Mesothelial cell of epicardium (in vitro differentiated cells): ENCODE measurements around the gene ESYT2. TPM values are rescaled to one million over a fixed set of nuclear protein-coding genes. Genes with fewer than 3 reads are reported as not detected.

Experiments used
- DNase-seq, 2 experiments: peaks; one replicate each; pipeline ENCODE4 v3.0.0; 2021; ENCODE audit warnings: low spot score in 2 of 2; ENCODE audit not compliant: unreplicated experiment in 2 of 2
- H3K27ac Mint-ChIP-seq: 2 replicates; pipeline ENCODE4 v1.8.0; 2021; ENCODE audit warnings: mixed read lengths
- H3K27me3 Mint-ChIP-seq: 2 replicates; pipeline ENCODE4 v1.8.0; 2021; ENCODE audit warnings: low read depth, mixed read lengths
- H3K36me3 Mint-ChIP-seq: 2 replicates; pipeline ENCODE4 v1.8.0; 2021; ENCODE audit warnings: mixed read lengths
- H3K4me1 Mint-ChIP-seq: 2 replicates; pipeline ENCODE4 v1.8.0; 2021; ENCODE audit warnings: mixed read lengths
- H3K4me3 Mint-ChIP-seq: 2 replicates; pipeline ENCODE4 v1.8.0; 2021; ENCODE audit warnings: mild to moderate bottlenecking, moderate library complexity, mixed read lengths
- H3K9me3 Mint-ChIP-seq: 2 replicates; pipeline ENCODE4 v1.8.0; 2021; ENCODE audit warnings: mixed read lengths
- total RNA-seq: library from RNA; stranded (reverse); gene quantifications from 3 replicates; pipeline ENCODE4 v1.2.1, GENCODE V29; 2021
- TF ChIP-seq, protein P1 (sequence below): fragments of 200-600 bp; sonication (generic); IDR thresholded peaks from one replicate; pipeline ENCODE4 v1.5.0; 2021; ENCODE audit warnings: antibody characterized with exemption; ENCODE audit not compliant: unreplicated experiment

Gene ESYT2
- total RNA-seq, 1 donor from 2014 or later, result 37.1 TPM

DNA sequence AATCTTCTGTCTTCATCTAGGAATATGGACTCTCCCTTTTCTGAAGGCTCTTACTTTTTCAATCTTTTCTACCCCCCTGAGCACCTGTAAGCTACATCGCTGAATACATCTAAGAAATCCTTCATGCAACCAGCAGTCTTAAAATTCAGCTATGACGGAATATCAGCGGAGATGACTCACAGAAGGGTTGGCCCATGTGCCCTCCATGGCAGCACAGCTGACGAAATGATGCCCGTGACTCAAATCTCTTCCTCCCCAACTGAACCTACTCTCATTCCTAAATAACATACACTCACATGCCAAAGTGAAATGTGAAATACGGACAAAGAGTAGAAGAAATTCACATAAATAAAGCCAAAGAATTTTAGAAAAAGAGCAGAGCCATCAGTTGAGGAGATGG lies 94.4 kb downstream of the ESYT2 start:
- no peak overlapping the region for H3K27ac Mint-ChIP-seq
- TF ChIP-seq, protein P1, sequence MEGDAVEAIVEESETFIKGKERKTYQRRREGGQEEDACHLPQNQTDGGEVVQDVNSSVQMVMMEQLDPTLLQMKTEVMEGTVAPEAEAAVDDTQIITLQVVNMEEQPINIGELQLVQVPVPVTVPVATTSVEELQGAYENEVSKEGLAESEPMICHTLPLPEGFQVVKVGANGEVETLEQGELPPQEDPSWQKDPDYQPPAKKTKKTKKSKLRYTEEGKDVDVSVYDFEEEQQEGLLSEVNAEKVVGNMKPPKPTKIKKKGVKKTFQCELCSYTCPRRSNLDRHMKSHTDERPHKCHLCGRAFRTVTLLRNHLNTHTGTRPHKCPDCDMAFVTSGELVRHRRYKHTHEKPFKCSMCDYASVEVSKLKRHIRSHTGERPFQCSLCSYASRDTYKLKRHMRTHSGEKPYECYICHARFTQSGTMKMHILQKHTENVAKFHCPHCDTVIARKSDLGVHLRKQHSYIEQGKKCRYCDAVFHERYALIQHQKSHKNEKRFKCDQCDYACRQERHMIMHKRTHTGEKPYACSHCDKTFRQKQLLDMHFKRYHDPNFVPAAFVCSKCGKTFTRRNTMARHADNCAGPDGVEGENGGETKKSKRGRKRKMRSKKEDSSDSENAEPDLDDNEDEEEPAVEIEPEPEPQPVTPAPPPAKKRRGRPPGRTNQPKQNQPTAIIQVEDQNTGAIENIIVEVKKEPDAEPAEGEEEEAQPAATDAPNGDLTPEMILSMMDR, result no peak
- H3K4me1 Mint-ChIP-seq, result no peaks in the 10 kb centered on the region
- H3K4me3 Mint-ChIP-seq, result no peak overlapping the region
- no peaks in the 10 kb centered on the region for H3K27me3 Mint-ChIP-seq
- no peaks in the 10 kb centered on the region for H3K9me3 Mint-ChIP-seq
- DNase-seq, result no peak
- peaks cover 40% of the 10 kb centered on the region for H3K36me3 Mint-ChIP-seq

DNA sequence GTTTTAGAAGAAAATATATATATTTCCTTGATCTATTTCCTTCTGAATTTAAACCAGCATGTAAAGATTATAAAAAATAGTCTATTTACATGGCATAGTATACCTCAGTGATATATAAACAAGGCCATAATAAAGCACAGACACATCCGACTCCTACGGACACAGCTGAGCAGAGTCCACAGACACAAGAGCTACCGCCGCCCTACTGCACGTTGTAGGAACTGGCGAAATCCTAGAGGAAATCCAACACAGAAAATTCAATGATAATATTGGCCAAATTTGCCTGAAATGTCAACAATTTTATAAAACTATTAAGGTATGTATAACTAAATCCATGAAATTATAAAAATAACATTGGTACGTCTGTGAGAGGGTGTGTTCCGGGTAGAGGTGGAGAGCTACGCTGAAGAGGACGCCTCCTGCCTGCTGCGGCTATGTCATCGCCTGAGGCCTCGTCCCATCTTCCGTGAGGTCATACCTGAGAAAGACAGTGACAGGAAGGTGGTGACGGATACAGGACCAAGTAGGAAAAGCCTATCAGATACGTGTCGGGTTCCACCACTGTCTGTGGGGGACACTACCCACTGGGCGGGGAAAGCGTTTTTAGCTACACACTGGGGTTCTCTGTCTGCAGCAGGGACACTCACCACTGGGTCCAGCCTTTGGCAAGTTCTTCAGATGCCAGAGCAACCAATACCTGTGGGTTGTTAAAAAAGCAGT lies 95.4 kb downstream of the ESYT2 start:
- Mint-ChIP-seq H3K36me3 (peaks cover 41% of the 10 kb centered on the region), H3K4me3 (no peak overlapping the region), H3K9me3 (no peaks in the 10 kb centered on the region), H3K27me3 (no peaks in the 10 kb centered on the region), H3K4me1 (no peaks in the 10 kb centered on the region), H3K27ac (no peak overlapping the region)
- no peak for DNase-seq
- TF ChIP-seq, protein P1, result no peak

DNA sequence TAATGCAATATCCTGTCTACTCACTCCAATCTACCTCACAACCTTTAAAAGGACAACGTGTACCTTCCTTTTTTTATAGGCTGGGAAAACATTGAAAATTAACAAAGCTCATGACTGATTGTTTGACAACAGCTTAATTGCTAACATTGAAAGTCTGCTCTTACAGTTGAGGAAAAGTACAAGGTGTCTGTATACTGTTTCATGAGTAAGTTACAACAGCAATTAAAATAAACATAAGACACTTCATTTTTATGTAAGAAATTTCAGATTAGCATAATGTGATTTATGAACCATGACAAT lies 96.1 kb downstream of the ESYT2 start:
- Mint-ChIP-seq H3K9me3 (no peaks in the 10 kb centered on the region), H3K4me1 (no peaks in the 10 kb centered on the region), H3K27me3 (no peaks in the 10 kb centered on the region), H3K36me3 (peaks cover 33% of the 10 kb centered on the region), H3K4me3 (no peak overlapping the region), H3K27ac (no peak overlapping the region)
- TF ChIP-seq, protein P1, result no peak
- DNase-seq, result no peak

DNA sequence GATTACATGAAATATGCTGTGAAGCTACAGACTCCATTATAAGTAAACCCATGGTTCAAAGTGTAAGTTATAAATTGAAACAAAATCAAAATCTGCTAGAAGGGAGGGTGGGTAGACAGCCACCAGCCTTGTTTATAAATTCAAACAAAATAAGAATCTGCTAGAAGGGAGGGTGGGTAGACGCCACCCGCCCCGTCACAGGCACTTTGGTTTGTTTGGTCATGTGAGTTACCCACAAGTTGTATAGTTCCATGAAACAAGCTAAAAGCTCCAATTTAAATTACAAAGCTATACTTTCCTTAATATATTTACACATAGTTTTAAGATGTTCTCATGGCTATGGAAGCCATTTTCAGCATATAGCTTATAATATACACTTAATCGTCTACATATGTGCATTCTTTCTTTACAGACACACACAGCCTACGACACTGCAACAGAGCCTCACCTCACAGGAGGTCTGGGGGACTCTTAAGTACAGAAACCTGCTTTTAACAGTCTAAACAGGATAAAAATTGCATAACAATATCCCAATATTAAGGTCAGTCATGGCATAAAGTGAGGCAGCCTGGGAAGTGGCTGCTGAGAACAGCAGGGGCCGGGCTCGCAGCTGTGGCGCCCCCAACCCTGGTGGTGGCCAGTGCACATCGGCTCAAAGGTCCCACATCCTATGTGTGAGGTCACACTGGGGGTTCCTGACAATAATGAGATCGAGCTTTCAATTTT lies 96.7 kb downstream of the ESYT2 start:
- Mint-ChIP-seq H3K4me1 (no peaks in the 10 kb centered on the region), H3K4me3 (no peak overlapping the region), H3K27me3 (no peaks in the 10 kb centered on the region), H3K9me3 (no peaks in the 10 kb centered on the region), H3K36me3 (peaks cover 33% of the 10 kb centered on the region), H3K27ac (no peak overlapping the region)
- no peak for DNase-seq
- TF ChIP-seq, protein P1, result no peak

DNA sequence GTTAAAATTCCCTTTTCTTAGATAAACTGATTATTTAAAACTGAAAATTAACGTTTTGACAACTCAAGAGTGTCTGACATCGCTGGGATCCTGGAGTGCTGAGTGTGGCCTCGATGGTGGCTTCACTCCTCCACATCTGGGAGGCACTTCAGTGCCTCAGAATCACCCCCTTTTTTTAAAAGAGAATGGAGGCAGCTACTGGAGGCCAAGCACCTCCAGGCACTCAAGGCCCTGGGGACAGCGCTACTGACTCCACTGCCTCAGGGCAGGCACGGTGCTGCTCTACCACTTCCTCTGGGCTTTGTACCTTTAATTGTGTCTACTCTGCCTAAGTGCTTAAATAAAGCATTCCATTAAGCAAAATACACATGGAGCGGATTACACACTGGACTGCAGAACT lies 97.5 kb downstream of the ESYT2 start:
- no peaks in the 10 kb centered on the region for H3K27me3 Mint-ChIP-seq
- H3K4me3 Mint-ChIP-seq, result no peak overlapping the region

More for the DNA sequence above, 97.5 kb downstream of the ESYT2 start:
- no peak for DNase-seq
- peak overlapping the region; percentile 47 for H3K27ac Mint-ChIP-seq
- H3K4me1 Mint-ChIP-seq, result no peaks in the 10 kb centered on the region
- H3K9me3 Mint-ChIP-seq, result no peaks in the 10 kb centered on the region
- H3K36me3 Mint-ChIP-seq, result peaks cover 27% of the 10 kb centered on the region
- TF ChIP-seq, protein P1, result no peak
